ENCODE measurements around the gene TNFSF18.

- TF ChIP-seq CTCF (IDR thresholded peaks at IDR 0.05) (no peak), POLR2A (IDR thresholded peaks at IDR 0.05) (no peak)
Observed at GRCh38 chr1:173002891-173003838, 47.6 kb downstream of the TNFSF18 start.

All from uterus (tissue), 2 donors.